Activated naive CD8-positive, alpha-beta T cell treated with anti-CD3 and anti-CD28 coated beads for 36 hours (primary cell): ENCODE data around the gene AP3B1. TPM values are rescaled to one million over a fixed set of nuclear protein-coding genes. Genes with fewer than 3 reads are reported as not detected.

Experiments
- DNase-seq: peaks from one replicate; pipeline ENCODE4 v3.0.0; 2021
- H3K27ac Mint-ChIP-seq: one replicate; pipeline ENCODE4 v1.8.0; 2022; ENCODE audit warnings: mild to moderate bottlenecking, moderate library complexity, mixed read lengths
- H3K27me3 Mint-ChIP-seq: one replicate; pipeline ENCODE4 v1.8.0; 2022; ENCODE audit warnings: mild to moderate bottlenecking, mixed read lengths
- H3K36me3 Mint-ChIP-seq: one replicate; pipeline ENCODE4 v1.8.0; 2021; ENCODE audit warnings: mild to moderate bottlenecking, mixed read lengths
- H3K4me1 Mint-ChIP-seq: one replicate; pipeline ENCODE4 v1.8.0; 2021; ENCODE audit warnings: mixed read lengths
- H3K4me3 Mint-ChIP-seq: one replicate; pipeline ENCODE4 v1.8.0; 2022; ENCODE audit warnings: mild to moderate bottlenecking, moderate library complexity, mixed read lengths
- H3K9me3 Mint-ChIP-seq: one replicate; pipeline ENCODE4 v1.8.0; 2022; ENCODE audit warnings: mixed read lengths
- total RNA-seq, 2 experiments: library from RNA; stranded (reverse); gene quantifications; one replicate each; pipeline ENCODE4 v1.2.3, GENCODE V29; 2021

Gene AP3B1
- total RNA-seq, 2 experiments from 2014 or later, result 36.6 to 36.7 TPM

GRCh38 chr5:78317515-78317914 lies 23.0 kb upstream of the AP3B1 start:
- Mint-ChIP-seq H3K27ac (no peak overlapping the region), H3K9me3 (no peaks in the 10 kb centered on the region), H3K4me3 (no peak overlapping the region), H3K27me3 (no peaks in the 10 kb centered on the region), H3K4me1 (no peaks in the 10 kb centered on the region), H3K36me3 (no peaks in the 10 kb centered on the region)
- no peak for DNase-seq

GRCh38 chr5:78308703-78309102 lies 14.2 kb upstream of the AP3B1 start:
- H3K27me3 Mint-ChIP-seq, result peaks cover 11% of the 10 kb centered on the region
- H3K36me3 Mint-ChIP-seq, result no peaks in the 10 kb centered on the region
- no peak for DNase-seq
- H3K4me1 Mint-ChIP-seq, result no peaks in the 10 kb centered on the region
- H3K4me3 Mint-ChIP-seq, result no peak overlapping the region
- H3K27ac Mint-ChIP-seq, result no peak overlapping the region
- no peaks in the 10 kb centered on the region for H3K9me3 Mint-ChIP-seq

GRCh38 chr5:78300464-78301045 lies 6.1 kb upstream of the AP3B1 start:
- no peak for DNase-seq
- H3K27ac Mint-ChIP-seq, result no peak overlapping the region
- peaks cover 8% of the 10 kb centered on the region for H3K4me1 Mint-ChIP-seq
- H3K27me3 Mint-ChIP-seq, result peaks cover 4% of the 10 kb centered on the region
- H3K36me3 Mint-ChIP-seq, result no peaks in the 10 kb centered on the region
- no peak overlapping the region for H3K4me3 Mint-ChIP-seq
- no peaks in the 10 kb centered on the region for H3K9me3 Mint-ChIP-seq

GRCh38 chr5:78295035-78295961 lies 800 bp upstream of the AP3B1 start:
- H3K36me3 Mint-ChIP-seq, result peaks cover 4% of the 10 kb centered on the region
- peaks cover 23% of the 10 kb centered on the region for H3K4me1 Mint-ChIP-seq
- H3K27ac Mint-ChIP-seq, result peak overlapping the region; percentile 97
- H3K27me3 Mint-ChIP-seq, result peaks cover 4% of the 10 kb centered on the region
- peak overlapping the region; percentile 93 for H3K4me3 Mint-ChIP-seq
- H3K9me3 Mint-ChIP-seq, result no peaks in the 10 kb centered on the region
- peak; percentile 45 for DNase-seq

- H3K27me3 Mint-ChIP-seq, result no peaks in the 10 kb centered on the region
- peaks cover 31% of the 10 kb centered on the region for H3K4me1 Mint-ChIP-seq
- peak overlapping the region; percentile 93 for H3K4me3 Mint-ChIP-seq
- H3K9me3 Mint-ChIP-seq, result no peaks in the 10 kb centered on the region
- peak overlapping the region; percentile 97 for H3K27ac Mint-ChIP-seq
- peaks cover 4% of the 10 kb centered on the region for H3K36me3 Mint-ChIP-seq
- DNase-seq, result no peak
These were observed 649 bp downstream of the AP3B1 start for GRCh38 chr5:78293851-78294247.

GRCh38 chr5:78291687-78292086 lies 2.8 kb downstream of the AP3B1 start:
- Mint-ChIP-seq H3K4me1 (peaks cover 34% of the 10 kb centered on the region), H3K27ac (no peak overlapping the region), H3K27me3 (no peaks in the 10 kb centered on the region), H3K4me3 (no peak overlapping the region), H3K9me3 (no peaks in the 10 kb centered on the region), H3K36me3 (peaks cover 4% of the 10 kb centered on the region)
- no peak for DNase-seq

- Mint-ChIP-seq H3K9me3 (peaks cover 3% of the 10 kb centered on the region), H3K4me3 (no peak overlapping the region), H3K36me3 (peaks cover 16% of the 10 kb centered on the region), H3K4me1 (peaks cover 46% of the 10 kb centered on the region), H3K27ac (no peak overlapping the region), H3K27me3 (no peaks in the 10 kb centered on the region)
- DNase-seq, result no peak
These were observed 4.6 kb downstream of the AP3B1 start for GRCh38 chr5:78289911-78290310.

- Mint-ChIP-seq H3K4me1 (peaks cover 52% of the 10 kb centered on the region), H3K27ac (no peak overlapping the region), H3K36me3 (peaks cover 19% of the 10 kb centered on the region), H3K27me3 (no peaks in the 10 kb centered on the region), H3K4me3 (no peak overlapping the region), H3K9me3 (peaks cover 3% of the 10 kb centered on the region)
- no peak for DNase-seq
These were observed 6.3 kb downstream of the AP3B1 start for GRCh38 chr5:78288246-78288645.

- H3K9me3 Mint-ChIP-seq, result peaks cover 3% of the 10 kb centered on the region
- H3K4me3 Mint-ChIP-seq, result no peak overlapping the region
- DNase-seq, result no peak
- no peaks in the 10 kb centered on the region for H3K27me3 Mint-ChIP-seq
- H3K27ac Mint-ChIP-seq, result no peak overlapping the region
- H3K4me1 Mint-ChIP-seq, result peaks cover 55% of the 10 kb centered on the region
- peaks cover 19% of the 10 kb centered on the region for H3K36me3 Mint-ChIP-seq
These were observed 6.7 kb downstream of the AP3B1 start for GRCh38 chr5:78287833-78288232.

- no peaks in the 10 kb centered on the region for H3K27me3 Mint-ChIP-seq
- peaks cover 3% of the 10 kb centered on the region for H3K9me3 Mint-ChIP-seq
- H3K4me1 Mint-ChIP-seq, result peaks cover 50% of the 10 kb centered on the region
- peaks cover 19% of the 10 kb centered on the region for H3K36me3 Mint-ChIP-seq
- no peak overlapping the region for H3K27ac Mint-ChIP-seq
- DNase-seq, result no peak
- H3K4me3 Mint-ChIP-seq, result no peak overlapping the region
These were observed 7.3 kb downstream of the AP3B1 start for GRCh38 chr5:78287169-78287568.

GRCh38 chr5:78286290-78286689 lies 8.2 kb downstream of the AP3B1 start:
- H3K36me3 Mint-ChIP-seq, result peaks cover 22% of the 10 kb centered on the region
- no peak overlapping the region for H3K27ac Mint-ChIP-seq
- H3K9me3 Mint-ChIP-seq, result peaks cover 3% of the 10 kb centered on the region
- DNase-seq, result no peak
- peaks cover 46% of the 10 kb centered on the region for H3K4me1 Mint-ChIP-seq
- H3K27me3 Mint-ChIP-seq, result no peaks in the 10 kb centered on the region
- no peak overlapping the region for H3K4me3 Mint-ChIP-seq

GRCh38 chr5:78283802-78284201 lies 10.7 kb downstream of the AP3B1 start:
- H3K4me3 Mint-ChIP-seq, result no peak overlapping the region
- no peak for DNase-seq
- H3K27me3 Mint-ChIP-seq, result no peaks in the 10 kb centered on the region
- H3K36me3 Mint-ChIP-seq, result peaks cover 20% of the 10 kb centered on the region
- peaks cover 3% of the 10 kb centered on the region for H3K9me3 Mint-ChIP-seq
- H3K4me1 Mint-ChIP-seq, result peaks cover 31% of the 10 kb centered on the region
- H3K27ac Mint-ChIP-seq, result no peak overlapping the region

- no peak for DNase-seq
- no peaks in the 10 kb centered on the region for H3K27me3 Mint-ChIP-seq
- H3K9me3 Mint-ChIP-seq, result peaks cover 3% of the 10 kb centered on the region
These were observed 11.4 kb downstream of the AP3B1 start for GRCh38 chr5:78283105-78283504.

GRCh38 chr5:78280261-78280660 lies 14.2 kb downstream of the AP3B1 start:
- H3K4me1 Mint-ChIP-seq, result peaks cover 25% of the 10 kb centered on the region
- peaks cover 2% of the 10 kb centered on the region for H3K9me3 Mint-ChIP-seq
- DNase-seq, result no peak
- H3K4me3 Mint-ChIP-seq, result no peak overlapping the region
- no peaks in the 10 kb centered on the region for H3K27me3 Mint-ChIP-seq
- peaks cover 16% of the 10 kb centered on the region for H3K36me3 Mint-ChIP-seq
- H3K27ac Mint-ChIP-seq, result no peak overlapping the region

More at GRCh38 chr5:78283105-78283504, 11.4 kb downstream of the AP3B1 start:
- Mint-ChIP-seq H3K36me3 (peaks cover 20% of the 10 kb centered on the region), H3K4me3 (no peak overlapping the region), H3K27ac (no peak overlapping the region), H3K4me1 (peaks cover 31% of the 10 kb centered on the region)

GRCh38 chr5:78279194-78279593 lies 15.3 kb downstream of the AP3B1 start:
- Mint-ChIP-seq H3K4me1 (peaks cover 21% of the 10 kb centered on the region), H3K9me3 (no peaks in the 10 kb centered on the region), H3K4me3 (no peak overlapping the region), H3K36me3 (peaks cover 14% of the 10 kb centered on the region), H3K27ac (no peak overlapping the region), H3K27me3 (no peaks in the 10 kb centered on the region)
- no peak for DNase-seq
